ENCODE results near the gene KLHL11.

KLHL11 gene

GRCh38 chr17:41825175-41825845 lies 39.9 kb downstream of the KLHL11 start:
- in situ Hi-C loops (cut with MboI; ENCODE audit: low pct_unique_long_range_greater_than_20kb, low sequenced_read_pairs, unreplicated experiment) = no loop called here
- TF ChIP-seq, protein P1, sequence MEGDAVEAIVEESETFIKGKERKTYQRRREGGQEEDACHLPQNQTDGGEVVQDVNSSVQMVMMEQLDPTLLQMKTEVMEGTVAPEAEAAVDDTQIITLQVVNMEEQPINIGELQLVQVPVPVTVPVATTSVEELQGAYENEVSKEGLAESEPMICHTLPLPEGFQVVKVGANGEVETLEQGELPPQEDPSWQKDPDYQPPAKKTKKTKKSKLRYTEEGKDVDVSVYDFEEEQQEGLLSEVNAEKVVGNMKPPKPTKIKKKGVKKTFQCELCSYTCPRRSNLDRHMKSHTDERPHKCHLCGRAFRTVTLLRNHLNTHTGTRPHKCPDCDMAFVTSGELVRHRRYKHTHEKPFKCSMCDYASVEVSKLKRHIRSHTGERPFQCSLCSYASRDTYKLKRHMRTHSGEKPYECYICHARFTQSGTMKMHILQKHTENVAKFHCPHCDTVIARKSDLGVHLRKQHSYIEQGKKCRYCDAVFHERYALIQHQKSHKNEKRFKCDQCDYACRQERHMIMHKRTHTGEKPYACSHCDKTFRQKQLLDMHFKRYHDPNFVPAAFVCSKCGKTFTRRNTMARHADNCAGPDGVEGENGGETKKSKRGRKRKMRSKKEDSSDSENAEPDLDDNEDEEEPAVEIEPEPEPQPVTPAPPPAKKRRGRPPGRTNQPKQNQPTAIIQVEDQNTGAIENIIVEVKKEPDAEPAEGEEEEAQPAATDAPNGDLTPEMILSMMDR (IDR thresholded peaks at IDR 0.05; ENCODE audit: extremely low read depth, insufficient read depth, missing control alignments) = no peak
- DNase-seq (ENCODE audit: low spot score) = no peak

- DNase-seq (ENCODE audit: low spot score) = no peak
- in situ Hi-C loops (cut with MboI; ENCODE audit: low pct_unique_long_range_greater_than_20kb, low sequenced_read_pairs, unreplicated experiment) = no loop called here
- TF ChIP-seq, protein P1 (IDR thresholded peaks at IDR 0.05; ENCODE audit: extremely low read depth, insufficient read depth, missing control alignments) = no peak
These were observed 41.1 kb downstream of the KLHL11 start for GRCh38 chr17:41824086-41824485.

- in situ Hi-C loops (cut with MboI; ENCODE audit: low pct_unique_long_range_greater_than_20kb, low sequenced_read_pairs, unreplicated experiment) = no loop called here
- DNase-seq (ENCODE audit: low spot score) = no peak
- TF ChIP-seq, protein P1 (IDR thresholded peaks at IDR 0.05; ENCODE audit: extremely low read depth, insufficient read depth, missing control alignments) = no peak
These were observed 41.6 kb downstream of the KLHL11 start for GRCh38 chr17:41823580-41823979.

GRCh38 chr17:41823141-41823524 lies 42.1 kb downstream of the KLHL11 start:
- TF ChIP-seq, protein P1 (IDR thresholded peaks at IDR 0.05; ENCODE audit: extremely low read depth, insufficient read depth, missing control alignments) = no peak
- DNase-seq (ENCODE audit: low spot score) = no peak
- in situ Hi-C loops (cut with MboI; ENCODE audit: low pct_unique_long_range_greater_than_20kb, low sequenced_read_pairs, unreplicated experiment) = no loop called here

GRCh38 chr17:41822216-41823140 lies 42.7 kb downstream of the KLHL11 start:
- in situ Hi-C loops (cut with MboI; ENCODE audit: low pct_unique_long_range_greater_than_20kb, low sequenced_read_pairs, unreplicated experiment) = no loop called here
- TF ChIP-seq, protein P1 (IDR thresholded peaks at IDR 0.05; ENCODE audit: extremely low read depth, insufficient read depth, missing control alignments) = no peak
- no peak for DNase-seq (ENCODE audit: low spot score)

DNA sequence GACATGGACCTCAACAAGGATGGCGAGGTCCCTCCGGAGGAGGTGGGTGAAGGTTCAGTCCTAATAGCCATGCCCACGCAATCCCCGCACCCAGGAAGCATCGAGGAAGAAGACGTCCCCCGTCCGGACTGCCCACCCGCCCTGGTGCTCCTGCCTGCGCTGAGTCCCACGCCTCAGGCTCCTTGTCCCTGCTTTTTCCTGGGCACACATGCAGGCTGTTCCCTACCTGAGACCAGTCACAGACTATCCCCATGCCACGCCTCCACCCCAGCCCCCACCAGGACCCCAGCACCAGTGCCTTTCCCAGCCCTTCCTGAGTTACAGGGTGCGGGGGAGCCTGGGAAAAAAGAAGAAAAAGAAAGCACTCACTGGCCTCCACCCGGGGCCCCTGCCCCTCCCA lies 43.4 kb downstream of the KLHL11 start:
- no peak for DNase-seq (ENCODE audit: low spot score)
- TF ChIP-seq, protein P1 (IDR thresholded peaks at IDR 0.05; ENCODE audit: extremely low read depth, insufficient read depth, missing control alignments) = no peak
- in situ Hi-C loops (cut with MboI; ENCODE audit: low pct_unique_long_range_greater_than_20kb, low sequenced_read_pairs, unreplicated experiment) = no loop called here
